Neural crest cell (in vitro differentiated cells): Measurements from ENCODE around the gene PDX1. TPM values are rescaled to one million over a fixed set of nuclear protein-coding genes. Genes with fewer than 3 reads are reported as not detected.

Source experiments
- DNase-seq: peaks from one replicate; pipeline ENCODE4 v3.0.0; 2021; ENCODE audit warnings: low read depth, mixed read lengths, low spot score
- H3K27ac Mint-ChIP-seq: one replicate; pipeline ENCODE4 v1.8.0; 2021; ENCODE audit warnings: mild to moderate bottlenecking, mixed read lengths; ENCODE audit not compliant: unreplicated experiment
- H3K27me3 Mint-ChIP-seq: 2 replicates; pipeline ENCODE4 v1.8.0; 2021; ENCODE audit warnings: low read depth, mild to moderate bottlenecking, mixed read lengths
- H3K36me3 Mint-ChIP-seq: 2 replicates; pipeline ENCODE4 v1.8.0; 2021; ENCODE audit warnings: low read depth, mild to moderate bottlenecking, mixed read lengths
- H3K4me1 Mint-ChIP-seq: 2 replicates; pipeline ENCODE4 v1.8.0; 2021; ENCODE audit warnings: mixed read lengths
- H3K4me3 Mint-ChIP-seq: one replicate; pipeline ENCODE4 v1.8.0; 2021; ENCODE audit warnings: mild to moderate bottlenecking, mixed read lengths
- H3K9me3 Mint-ChIP-seq: 2 replicates; pipeline ENCODE4 v1.8.0; 2021; ENCODE audit warnings: mixed read lengths
- CTCF ChIP-seq: fragments of 200-600 bp; sonication (generic); conservative IDR thresholded peaks from 2 replicates; pipeline ENCODE4 v1.5.0; 2021; ENCODE audit warnings: antibody characterized with exemption, mild to moderate bottlenecking
- total RNA-seq: library from RNA; stranded (reverse); gene quantifications from 2 replicates; pipeline ENCODE4 v1.2.1, GENCODE V29; 2021

PDX1 gene
- total RNA-seq, 1 donor from 2014 or later, result not detected

- no peak overlapping the region for H3K27ac Mint-ChIP-seq
- H3K36me3 Mint-ChIP-seq, result no peaks in the 10 kb centered on the region
- no peak for DNase-seq
- H3K4me1 Mint-ChIP-seq, result no peaks in the 10 kb centered on the region
- no peaks in the 10 kb centered on the region for H3K9me3 Mint-ChIP-seq
- peaks cover 99% of the 10 kb centered on the region for H3K27me3 Mint-ChIP-seq
- no peak for TF ChIP-seq CTCF
- H3K4me3 Mint-ChIP-seq, result no peak overlapping the region
Observed at GRCh38 chr13:27905650-27906049, 14.2 kb upstream of the PDX1 start.

- Mint-ChIP-seq H3K9me3 (no peaks in the 10 kb centered on the region), H3K4me1 (no peaks in the 10 kb centered on the region), H3K27me3 (peaks cover 99% of the 10 kb centered on the region), H3K27ac (no peak overlapping the region), H3K4me3 (no peak overlapping the region), H3K36me3 (no peaks in the 10 kb centered on the region)
- DNase-seq, result no peak
- TF ChIP-seq CTCF, result no peak
Observed at GRCh38 chr13:27907121-27907787, 12.5 kb upstream of the PDX1 start.

- Mint-ChIP-seq H3K4me3 (no peak overlapping the region), H3K27ac (no peak overlapping the region)
Observed at GRCh38 chr13:27909378-27909777, 10.4 kb upstream of the PDX1 start.

GRCh38 chr13:27911521-27911920 is 8.3 kb upstream of the PDX1 start:
- H3K4me3 Mint-ChIP-seq, result no peak overlapping the region
- peaks cover 100% of the 10 kb centered on the region for H3K27me3 Mint-ChIP-seq
- no peaks in the 10 kb centered on the region for H3K4me1 Mint-ChIP-seq
- no peaks in the 10 kb centered on the region for H3K36me3 Mint-ChIP-seq
- H3K9me3 Mint-ChIP-seq, result no peaks in the 10 kb centered on the region
- no peak for TF ChIP-seq CTCF
- DNase-seq, result no peak
- H3K27ac Mint-ChIP-seq, result no peak overlapping the region

More at GRCh38 chr13:27909378-27909777, 10.4 kb upstream of the PDX1 start:
- TF ChIP-seq CTCF, result no peak
- peaks cover 100% of the 10 kb centered on the region for H3K27me3 Mint-ChIP-seq
- no peaks in the 10 kb centered on the region for H3K9me3 Mint-ChIP-seq
- no peaks in the 10 kb centered on the region for H3K36me3 Mint-ChIP-seq
- no peaks in the 10 kb centered on the region for H3K4me1 Mint-ChIP-seq
- DNase-seq, result no peak

- Mint-ChIP-seq H3K9me3 (no peaks in the 10 kb centered on the region), H3K4me3 (no peak overlapping the region), H3K27me3 (peaks cover 100% of the 10 kb centered on the region), H3K4me1 (peaks cover 11% of the 10 kb centered on the region), H3K27ac (no peak overlapping the region), H3K36me3 (peaks cover 2% of the 10 kb centered on the region)
- DNase-seq, result no peak
- no peak for TF ChIP-seq CTCF
Observed at GRCh38 chr13:27913160-27913559, 6.6 kb upstream of the PDX1 start.
